K562 (cell line): ENCODE results near the gene USH1G. TPM values are rescaled to one million over a fixed set of nuclear protein-coding genes. Genes with fewer than 3 reads are reported as not detected.

Source experiments
- CREB3 ChIP-seq: fragments of 450-650 bp; conservative IDR thresholded peaks from 2 replicates; pipeline ENCODE4 v1.6.1; 2016; ENCODE audit warnings: missing genetic modification characterization, low read depth, mild to moderate bottlenecking, missing compliant biosample characterization, moderate library complexity
- DDX20 ChIP-seq: fragments of 450-650 bp; IDR thresholded peaks from 2 replicates; pipeline ENCODE4 v1.6.1; 2016; ENCODE audit warnings: missing genetic modification characterization, low read depth, mild to moderate bottlenecking, missing compliant biosample characterization, moderate library complexity
- GTF2B ChIP-seq: IDR thresholded peaks from 2 replicates; pipeline ENCODE4 v1.6.1; 2011; ENCODE audit not compliant: insufficient read length; ENCODE audit errors: extremely low read depth
- KAT8 ChIP-seq: fragments of 450-650 bp; IDR thresholded peaks from 2 replicates; pipeline ENCODE4 v1.6.1; 2016; ENCODE audit warnings: low read depth, mild to moderate bottlenecking
- NFRKB ChIP-seq: fragments of 450-650 bp; IDR thresholded peaks from 2 replicates; pipeline ENCODE4 v1.6.1; 2016; ENCODE audit warnings: low read depth
- PHB2 ChIP-seq: fragments of 450-650 bp; IDR thresholded peaks from 2 replicates; pipeline ENCODE4 v1.6.1; 2017; ENCODE audit warnings: low read depth
- RBFOX2 ChIP-seq: fragments of 200-400 bp; formaldehyde crosslinking; IDR thresholded peaks from 2 replicates; pipeline ENCODE4 v1.6.1; 2017; ENCODE audit warnings: low read depth, mild to moderate bottlenecking, low read length, moderate library complexity
- SLC30A9 ChIP-seq: fragments of 250-450 bp; sonication (Bioruptor Pico); IDR thresholded peaks from 2 replicates; pipeline ENCODE4 v1.8.0; 2022; ENCODE audit warnings: mild to moderate bottlenecking, moderate library complexity
- SNRNP70 ChIP-seq: fragments of 200-400 bp; formaldehyde crosslinking; optimal IDR thresholded peaks from 2 replicates; pipeline ENCODE3; 2017; ENCODE audit warnings: low read depth, low read length
- TAF1 ChIP-seq: IDR thresholded peaks from 2 replicates; pipeline ENCODE4 v1.6.1; 2011; ENCODE audit warnings: mild to moderate bottlenecking, low read length, moderate library complexity; ENCODE audit not compliant: insufficient read depth, control insufficient read depth, severe bottlenecking; ENCODE audit errors: extremely low read depth
- ZNF165 ChIP-seq: fragments of 250-450 bp; sonication (Bioruptor Pico); IDR thresholded peaks from 2 replicates; pipeline ENCODE4 v1.4.0; 2020; ENCODE audit warnings: borderline replicate concordance
- ZNF717 ChIP-seq: fragments of 250-450 bp; sonication (Bioruptor Pico); IDR thresholded peaks from 2 replicates; pipeline ENCODE4 v1.5.0; 2021
- ZNF77 ChIP-seq: fragments of 250-450 bp; sonication (Bioruptor Pico); IDR thresholded peaks from 2 replicates; pipeline ENCODE4 v1.5.0; 2020
- ZNF780A ChIP-seq: fragments of 250-450 bp; sonication (Bioruptor Pico); IDR thresholded peaks from 2 replicates; pipeline ENCODE4 v1.5.0; 2021; ENCODE audit warnings: mild to moderate bottlenecking
- polyA plus RNA-seq, 8 experiments: library from polyadenylated mRNA; depleted of rRNA in 4 of 8; stranded (reverse) in 5 of 8; unstranded in 3 of 8; fragments of >200 nt; fragmentation: Nextera tagmentation in 2 of 8; fragmentation: Illumina TruSeq in 1 of 8; extraction: Ambion mirVana in 2 of 8; extraction: Trizol in 1 of 8; gene quantifications; 2 replicates each; pipeline versions ENCODE4 v1.2.1 to v1.2.3, GENCODE V29; 2011 to 2014; ENCODE audit warnings: inconsistent platforms in 1 of 8, missing spikeins in 1 of 8
- total RNA-seq, 7 experiments: library from RNA; depleted of rRNA in 6 of 7; stranded (reverse); fragments of >200 nt in 6 of 7; fragmentation: Illumina TruSeq in 2 of 7; extraction: Trizol in 2 of 7; gene quantifications; 2 replicates each; pipeline versions ENCODE4 v1.2.1 to v1.2.3, GENCODE V29; 2011 to 2021; ENCODE audit warnings: low replicate concordance in 1 of 7

Gene USH1G
- total and polyA plus RNA-seq, 9 of the 15 experiments (the other 6 are each of a cell fraction or from before 2014, with no cell fraction given) = 0.22 to 1.00 (median 0.64) TPM; not detected in 2

GRCh38 chr17:74922694-74923537 lies at the start of gene USH1G (continued):
- TF ChIP-seq SLC30A9 (CRISPR knock-in tag) = no peak
- TF ChIP-seq SNRNP70 = no peak
- no peak for TF ChIP-seq CREB3 (tag)
- no peak for TF ChIP-seq PHB2
- no peak for TF ChIP-seq TAF1
- TF ChIP-seq ZNF780A (CRISPR knock-in tag) = no peak
- no peak for TF ChIP-seq KAT8
- no peak for TF ChIP-seq ZNF165
- TF ChIP-seq ZNF717 (CRISPR knock-in tag) = no peak
- TF ChIP-seq RBFOX2 = no peak
- TF ChIP-seq NFRKB = no peak
- no peak for TF ChIP-seq GTF2B
- no peak for TF ChIP-seq DDX20 (tag)
- TF ChIP-seq ZNF77 = no peak
